Chondrocyte (in vitro differentiated cells): ENCODE data around the gene MYO9B. TPM values are rescaled to one million over a fixed set of nuclear protein-coding genes. Genes with fewer than 3 reads are reported as not detected.
A peak's percentile ranks its signal among the peaks of the same experiment; 100 is the strongest.
"Not testable (repeated sequence)": the region's sequence is repeated elsewhere in the genome, so short reads cannot be mapped to it uniquely, and the experiment has no call there.

Experiments
- DNase-seq: peaks from one replicate; pipeline ENCODE4 v3.0.0; 2021; ENCODE audit warnings: mixed read lengths, low spot score
- H3K27ac Mint-ChIP-seq: one replicate; pipeline ENCODE4 v1.8.0; 2021; ENCODE audit warnings: mild to moderate bottlenecking, moderate library complexity, mixed read lengths; ENCODE audit not compliant: unreplicated experiment
- H3K27me3 Mint-ChIP-seq: 2 replicates; pipeline ENCODE4 v1.8.0; 2021; ENCODE audit warnings: low read depth, mixed read lengths
- H3K36me3 Mint-ChIP-seq: 2 replicates; pipeline ENCODE4 v1.8.0; 2021; ENCODE audit warnings: low read depth, mixed read lengths
- H3K4me1 Mint-ChIP-seq: 2 replicates; pipeline ENCODE4 v1.8.0; 2021; ENCODE audit warnings: low read depth, mild to moderate bottlenecking, mixed read lengths
- H3K4me3 Mint-ChIP-seq: one replicate; pipeline ENCODE4 v1.8.0; 2021; ENCODE audit warnings: mild to moderate bottlenecking, moderate library complexity, mixed read lengths; ENCODE audit not compliant: unreplicated experiment
- H3K9me3 Mint-ChIP-seq: 2 replicates; pipeline ENCODE4 v1.8.0; 2021; ENCODE audit warnings: low read depth, mixed read lengths
- total RNA-seq: library from RNA; stranded (reverse); gene quantifications from 3 replicates; pipeline ENCODE4 v1.2.1, GENCODE V29; 2021
- TF ChIP-seq, protein P1 (sequence below): fragments of 200-600 bp; sonication (generic); IDR thresholded peaks from 2 replicates; pipeline ENCODE4 v1.5.0; 2021; ENCODE audit warnings: antibody characterized with exemption, mild to moderate bottlenecking, moderate library complexity

MYO9B gene
- total RNA-seq, 1 donor from 2014 or later, result 94.6 TPM

DNA sequence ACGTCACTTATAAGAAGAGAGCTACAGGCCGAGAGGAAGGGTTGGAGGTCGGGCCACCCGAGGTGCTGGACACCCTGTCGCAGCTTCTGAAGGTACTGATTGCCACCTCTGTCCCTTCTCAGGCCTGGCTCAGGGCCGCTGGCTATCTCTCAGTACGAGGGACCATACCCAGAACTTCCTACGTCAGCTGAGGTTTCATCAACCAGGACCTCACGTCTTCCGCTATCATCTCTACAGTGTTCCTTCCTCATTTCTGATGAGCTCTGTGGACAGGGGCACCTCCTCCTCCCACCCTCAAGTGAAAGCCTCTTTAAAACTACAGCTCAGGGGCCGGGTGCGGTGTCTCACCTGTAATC is 81.3 kb downstream of the MYO9B start:
- TF ChIP-seq, protein P1, sequence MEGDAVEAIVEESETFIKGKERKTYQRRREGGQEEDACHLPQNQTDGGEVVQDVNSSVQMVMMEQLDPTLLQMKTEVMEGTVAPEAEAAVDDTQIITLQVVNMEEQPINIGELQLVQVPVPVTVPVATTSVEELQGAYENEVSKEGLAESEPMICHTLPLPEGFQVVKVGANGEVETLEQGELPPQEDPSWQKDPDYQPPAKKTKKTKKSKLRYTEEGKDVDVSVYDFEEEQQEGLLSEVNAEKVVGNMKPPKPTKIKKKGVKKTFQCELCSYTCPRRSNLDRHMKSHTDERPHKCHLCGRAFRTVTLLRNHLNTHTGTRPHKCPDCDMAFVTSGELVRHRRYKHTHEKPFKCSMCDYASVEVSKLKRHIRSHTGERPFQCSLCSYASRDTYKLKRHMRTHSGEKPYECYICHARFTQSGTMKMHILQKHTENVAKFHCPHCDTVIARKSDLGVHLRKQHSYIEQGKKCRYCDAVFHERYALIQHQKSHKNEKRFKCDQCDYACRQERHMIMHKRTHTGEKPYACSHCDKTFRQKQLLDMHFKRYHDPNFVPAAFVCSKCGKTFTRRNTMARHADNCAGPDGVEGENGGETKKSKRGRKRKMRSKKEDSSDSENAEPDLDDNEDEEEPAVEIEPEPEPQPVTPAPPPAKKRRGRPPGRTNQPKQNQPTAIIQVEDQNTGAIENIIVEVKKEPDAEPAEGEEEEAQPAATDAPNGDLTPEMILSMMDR, result no peak
- no peaks in the 10 kb centered on the region for H3K27me3 Mint-ChIP-seq

DNA sequence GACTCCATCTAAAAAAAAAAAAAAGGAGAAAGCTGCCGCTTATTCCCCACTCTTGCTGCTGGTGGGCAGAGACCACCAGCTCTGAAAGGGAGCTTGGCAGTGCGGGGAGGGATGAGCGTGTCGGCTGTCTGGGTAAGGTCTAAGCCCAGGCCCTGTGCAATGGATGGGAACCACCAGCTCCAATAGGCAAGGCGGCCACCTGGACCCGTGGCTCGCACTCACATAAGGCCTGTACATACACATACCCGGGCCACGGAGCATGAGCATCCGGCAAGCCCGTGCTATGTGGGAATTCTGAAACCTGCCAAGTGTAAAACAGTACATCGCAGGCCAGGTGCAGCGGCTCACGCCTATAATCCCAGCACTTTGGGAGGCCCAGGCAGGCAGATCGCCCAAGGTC is 83.0 kb downstream of the MYO9B start:
- H3K36me3 Mint-ChIP-seq, result peaks cover 34% of the 10 kb centered on the region
- no peaks in the 10 kb centered on the region for H3K4me1 Mint-ChIP-seq
- no peak overlapping the region for H3K27ac Mint-ChIP-seq
- no peaks in the 10 kb centered on the region for H3K27me3 Mint-ChIP-seq
- TF ChIP-seq, protein P1, result no peak
- H3K9me3 Mint-ChIP-seq, result peaks cover 5% of the 10 kb centered on the region
- no peak for DNase-seq
- H3K4me3 Mint-ChIP-seq, result no peak overlapping the region

More for the DNA sequence above, 81.3 kb downstream of the MYO9B start:
- H3K27ac Mint-ChIP-seq, result peak overlapping the region; percentile 8
- no peak for DNase-seq
- no peaks in the 10 kb centered on the region for H3K9me3 Mint-ChIP-seq
- no peaks in the 10 kb centered on the region for H3K4me1 Mint-ChIP-seq
- H3K36me3 Mint-ChIP-seq, result peaks cover 19% of the 10 kb centered on the region
- H3K4me3 Mint-ChIP-seq, result no peak overlapping the region

DNA sequence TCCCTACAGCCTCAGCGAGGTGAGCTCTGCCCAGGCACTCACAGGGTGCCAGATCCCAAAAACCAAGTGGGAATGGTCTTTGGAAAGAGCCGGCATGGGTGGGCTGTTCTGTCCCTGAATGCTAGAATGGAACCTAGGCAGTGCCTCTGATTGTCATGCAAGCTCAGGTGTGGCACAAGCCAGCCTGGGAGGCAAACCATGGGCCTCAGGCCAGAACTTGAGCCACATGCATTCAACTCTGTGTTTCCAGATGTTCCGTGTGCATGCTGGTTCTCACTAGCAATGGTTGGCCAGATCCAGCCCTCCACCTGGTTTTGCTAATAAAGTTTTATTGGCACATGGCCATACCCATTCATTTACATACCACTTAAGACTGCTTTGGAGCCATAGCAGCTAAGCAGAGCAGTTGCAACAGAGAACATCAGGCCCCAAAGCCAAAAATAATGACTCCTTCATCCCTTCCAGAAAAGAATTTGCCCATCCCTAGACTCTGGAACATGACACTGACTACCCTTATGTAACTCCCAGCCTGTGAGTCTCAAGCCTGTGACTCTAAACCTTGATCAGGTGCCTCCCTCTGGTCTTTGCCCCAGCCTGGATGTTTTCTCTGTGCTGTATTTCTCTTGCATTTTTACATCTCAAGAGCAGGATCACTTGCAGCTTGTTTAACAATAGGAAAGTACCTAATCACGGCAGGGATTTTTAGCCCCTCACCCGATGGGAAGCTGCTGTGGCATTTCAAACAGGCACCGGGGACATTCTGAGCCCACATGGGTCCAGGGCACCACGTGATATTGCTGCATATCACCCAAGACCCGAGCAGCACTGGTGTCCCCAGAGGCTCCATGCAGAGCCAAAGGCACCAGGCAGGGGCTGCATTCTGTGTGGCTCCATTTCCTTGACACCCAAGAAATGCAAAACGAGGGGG is 84.2 kb downstream of the MYO9B start:
- Mint-ChIP-seq H3K27ac (no peak overlapping the region), H3K9me3 (peaks cover 7% of the 10 kb centered on the region), H3K4me1 (no peaks in the 10 kb centered on the region), H3K36me3 (peaks cover 41% of the 10 kb centered on the region), H3K4me3 (no peak overlapping the region), H3K27me3 (no peaks in the 10 kb centered on the region)
- no peak for DNase-seq
- TF ChIP-seq, protein P1, result no peak

DNA sequence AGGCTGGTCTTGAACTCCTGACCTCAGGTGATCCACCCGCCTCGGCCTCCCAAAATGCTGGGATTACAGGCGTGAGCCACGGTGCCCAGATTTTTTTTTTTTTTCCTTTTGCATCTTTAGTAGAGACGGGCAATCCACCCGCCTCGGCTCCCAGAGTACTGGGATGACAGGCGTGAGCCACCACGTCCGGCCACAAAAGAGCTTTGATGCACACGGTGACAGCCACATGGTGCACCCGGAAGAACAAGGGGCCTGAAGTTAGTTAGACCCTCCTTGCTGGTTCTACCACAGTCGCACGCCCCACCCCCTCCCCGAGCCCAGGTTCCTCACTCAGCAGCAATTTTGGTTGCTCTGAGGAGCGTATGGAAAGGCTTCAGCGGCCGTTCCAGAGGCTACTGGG is 85.3 kb downstream of the MYO9B start:
- peaks cover 7% of the 10 kb centered on the region for H3K9me3 Mint-ChIP-seq
- no peak for DNase-seq
- peaks cover 44% of the 10 kb centered on the region for H3K36me3 Mint-ChIP-seq
- H3K4me1 Mint-ChIP-seq, result no peaks in the 10 kb centered on the region
- no peak overlapping the region for H3K27ac Mint-ChIP-seq
- TF ChIP-seq, protein P1, result no peak
- no peak overlapping the region for H3K4me3 Mint-ChIP-seq
- H3K27me3 Mint-ChIP-seq, result no peaks in the 10 kb centered on the region

DNA sequence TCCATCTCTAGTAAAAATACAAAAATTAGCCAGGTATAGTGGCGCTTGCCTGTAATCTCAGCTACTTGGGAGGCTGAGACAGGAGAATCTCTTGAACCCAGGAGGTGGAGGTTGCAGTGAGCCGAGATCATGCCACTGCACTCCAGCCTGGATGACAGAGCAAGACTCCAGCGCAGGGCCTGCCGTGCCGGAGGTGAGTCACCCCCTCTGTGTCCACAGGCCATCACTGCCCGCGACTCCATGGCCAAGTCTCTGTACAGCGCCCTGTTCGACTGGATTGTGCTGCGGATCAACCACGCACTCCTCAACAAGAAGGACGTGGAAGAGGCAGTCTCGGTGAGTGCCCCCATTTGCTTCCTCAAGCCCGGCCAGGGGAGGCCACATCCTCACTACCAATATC is 86.6 kb downstream of the MYO9B start:
- not testable (repeated sequence) for H3K4me3 Mint-ChIP-seq, H3K27me3 Mint-ChIP-seq, H3K27ac Mint-ChIP-seq, DNase-seq, H3K9me3 Mint-ChIP-seq, H3K4me1 Mint-ChIP-seq
- peaks cover 42% of the 10 kb centered on the region for H3K36me3 Mint-ChIP-seq

DNA sequence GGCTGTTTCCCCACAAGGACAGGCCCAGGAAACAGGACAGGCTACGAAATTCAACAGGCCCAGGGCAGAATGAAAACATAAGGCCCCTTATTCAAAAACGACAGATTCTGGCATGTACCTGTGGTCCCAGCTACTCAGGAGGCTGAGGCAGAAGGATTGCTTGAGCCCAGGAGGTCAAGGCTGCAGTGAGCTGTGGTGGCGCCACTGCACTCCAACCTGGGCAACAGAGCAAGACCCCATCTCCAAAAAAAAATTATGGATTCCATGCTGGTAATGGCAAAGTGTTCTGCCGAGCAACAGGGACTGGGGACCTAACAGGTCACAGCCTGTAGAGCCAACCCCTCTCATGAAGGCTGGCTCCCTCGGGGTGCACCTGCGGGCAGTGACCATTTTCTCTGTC is 87.0 kb downstream of the MYO9B start:
- Mint-ChIP-seq H3K27me3 (no peaks in the 10 kb centered on the region), H3K9me3 (peaks cover 7% of the 10 kb centered on the region), H3K36me3 (peaks cover 42% of the 10 kb centered on the region), H3K4me3 (no peak overlapping the region), H3K27ac (no peak overlapping the region), H3K4me1 (no peaks in the 10 kb centered on the region)
- TF ChIP-seq, protein P1, result no peak
- DNase-seq, result no peak
